HCT116 (cell line): Measurements from ENCODE around the gene LAMA1. TPM values are rescaled to one million over a fixed set of nuclear protein-coding genes. Genes with fewer than 3 reads are reported as not detected.

ENCODE experiments used
- ATAC-seq: fragments of 200-7000 bp; cut with Tn5 transposase; 2 replicates; pipeline ENCODE4 v1.9.1; 2020; ENCODE audit warnings: mild to moderate bottlenecking, moderate library complexity
- BruUV-seq: library from RNA; stranded (reverse); fragments of 400-500 nt; replicated peaks from 2 replicates; lab custom pipeline; 2021; lab: Mats Ljungman, UMichigan
- CTCF ChIA-PET: fragments of 300-600 bp; sonication (Branson Sonifier 250); formaldehyde crosslinking; loops from one replicate; lab custom pipeline; 2021; ENCODE audit warnings: antibody characterized with exemption; lab: Charles Lee
- POLR2A ChIA-PET: fragments of 300-600, 350-600 bp; sonication (Branson Sonifier 250); formaldehyde crosslinking; loops from one replicate; lab custom pipeline; 2021; ENCODE audit warnings: antibody characterized with exemption; lab: Charles Lee
- RAD21 ChIA-PET, 2 experiments: fragments of 300-600 bp; sonication (Branson Sonifier 250); formaldehyde crosslinking; loops; one replicate each; lab custom pipeline; 2023; ENCODE audit warnings: low total read pairs in 2 of 2; ENCODE audit not compliant: uncharacterized antibody in 2 of 2, unreplicated experiment in 2 of 2, low non-redundant PET in 1 of 2; lab: Charles Lee
- DNase-seq: peaks from one replicate; pipeline ENCODE4 v3.0.0-alpha.2; 2010; ENCODE audit warnings: low read depth, low spot score
- H2AFZ ChIP-seq: fragments of 200-600 bp; shearing (Covaris generic), sonication (generic); 2 replicates; pipeline ENCODE4 v1.6.1; 2017; ENCODE audit warnings: low read depth, mixed run types, mixed read lengths, antibody characterized with exemption, low read length; ENCODE audit not compliant: poor library complexity, severe bottlenecking
- H3K27ac ChIP-seq: 2 replicates; pipeline ENCODE4 v1.5.1; 2012; ENCODE audit warnings: low read depth, low read length
- H3K27me3 ChIP-seq: fragments of 200-600 bp; sonication (generic); 2 replicates; pipeline ENCODE4 v1.6.1; 2016; ENCODE audit warnings: mixed run types, low read length, mixed read lengths; ENCODE audit not compliant: insufficient read depth
- H3K36me3 ChIP-seq, 2 experiments: fragments of 200-500 bp in 1 of 2; fragments of 200-600 bp in 1 of 2; sonication (Bioruptor generic) in 1 of 2; sonication (generic) in 1 of 2; 2 replicates each; pipeline versions ENCODE4 v1.5.1 to v1.6.1; 2014 to 2016; ENCODE audit warnings: low read length in 2 of 2, inconsistent platforms in 1 of 2, mixed read lengths in 1 of 2, mixed run types in 1 of 2; ENCODE audit not compliant: insufficient read depth in 2 of 2, control insufficient read depth in 1 of 2
- H3K4me1 ChIP-seq, 2 experiments: fragments of 200-600 bp in 1 of 2; sonication (generic) in 1 of 2; 2 replicates each; pipeline versions ENCODE4 v1.5.1 to v1.6.1; 2012 to 2017; ENCODE audit warnings: low read length in 2 of 2, inconsistent platforms in 1 of 2, mild to moderate bottlenecking in 1 of 2, mixed read lengths in 1 of 2, mixed run types in 1 of 2, moderate library complexity in 1 of 2; ENCODE audit not compliant: insufficient read depth in 2 of 2, control insufficient read depth in 1 of 2
- H3K4me2 ChIP-seq: fragments of 200-600 bp; sonication (generic); 2 replicates; pipeline ENCODE4 v1.6.1; 2017; ENCODE audit warnings: mixed run types, low read length, mixed read lengths
- H3K4me3 ChIP-seq, 2 experiments: fragments of 200-600 bp in 1 of 2; sonication (generic) in 1 of 2; replicated peaks in 1 of 2; 2 replicates each; pipeline ENCODE4 v1.5.1; 2011 to 2016; ENCODE audit warnings: low read length in 2 of 2, control low read depth in 1 of 2, low read depth in 1 of 2, mild to moderate bottlenecking in 1 of 2, mixed read lengths in 1 of 2, mixed run types in 1 of 2
- H3K79me2 ChIP-seq: fragments of 200-600 bp; sonication (generic); 2 replicates; pipeline ENCODE4 v1.6.1; 2017; ENCODE audit warnings: mild to moderate bottlenecking, mixed run types, low read length, moderate library complexity, mixed read lengths; ENCODE audit not compliant: insufficient read depth
- H3K9ac ChIP-seq: fragments of 200-600 bp; sonication (generic); 2 replicates; pipeline ENCODE4 v1.6.1; 2016; ENCODE audit warnings: low read length, mixed read lengths
- H3K9me2 ChIP-seq: fragments of 200-600 bp; sonication (generic), shearing (Covaris generic); 2 replicates; pipeline ENCODE4 v1.6.1; 2017; ENCODE audit warnings: mixed run types, mild to moderate bottlenecking, moderate library complexity; ENCODE audit not compliant: insufficient read depth
- H3K9me3 ChIP-seq, 2 experiments: fragments of 200-500 bp in 1 of 2; fragments of 200-600 bp in 1 of 2; sonication (Bioruptor generic) in 1 of 2; sonication (generic) in 1 of 2; 2 replicates each; pipeline ENCODE4 v1.6.1; 2014 to 2017; ENCODE audit warnings: low read length in 2 of 2, mixed read lengths in 2 of 2, inconsistent platforms in 1 of 2, low read depth in 1 of 2, mild to moderate bottlenecking in 1 of 2, mixed run types in 1 of 2, moderate library complexity in 1 of 2; ENCODE audit not compliant: control insufficient read depth in 1 of 2, insufficient read depth in 1 of 2
- H4K20me1 ChIP-seq: fragments of 200-600 bp; sonication (generic), shearing (Covaris generic); 2 replicates; pipeline ENCODE4 v1.6.1; 2017; ENCODE audit warnings: mixed run types, mild to moderate bottlenecking, moderate library complexity; ENCODE audit not compliant: insufficient read depth
- CEBPB ChIP-seq: IDR thresholded peaks from 2 replicates; pipeline ENCODE4 v1.6.1; 2012; ENCODE audit warnings: low read depth
- EGR1 ChIP-seq: IDR thresholded peaks from 2 replicates; pipeline ENCODE4 v1.6.1; 2012; ENCODE audit warnings: low read depth
- EZH2 ChIP-seq: fragments of 200-600 bp; sonication (generic); IDR thresholded peaks from 2 replicates; pipeline ENCODE4 v1.6.1; 2017; ENCODE audit warnings: antibody characterized with exemption, mixed run types
- MAX ChIP-seq: IDR thresholded peaks from 2 replicates; pipeline ENCODE4 v1.6.1; 2012
- POLR2A ChIP-seq: IDR thresholded peaks from 2 replicates; pipeline ENCODE4 v1.7.0; 2011; ENCODE audit warnings: borderline replicate concordance; ENCODE audit not compliant: insufficient read depth, insufficient read length; ENCODE audit errors: extremely low read depth
- POLR2AphosphoS5 ChIP-seq: IDR thresholded peaks from 2 replicates; pipeline ENCODE4 v1.6.1; 2011; ENCODE audit warnings: mild to moderate bottlenecking, low read depth, low read length, moderate library complexity
- SIN3A ChIP-seq: IDR thresholded peaks from 2 replicates; pipeline ENCODE4 v1.6.1; 2012; ENCODE audit warnings: low read depth
- SP1 ChIP-seq: IDR thresholded peaks from 2 replicates; pipeline ENCODE4 v1.6.1; 2012; ENCODE audit warnings: low read depth
- SRF ChIP-seq: IDR thresholded peaks from 2 replicates; pipeline ENCODE4 v1.6.1; 2012; ENCODE audit warnings: low read depth
- YY1 ChIP-seq: IDR thresholded peaks from 2 replicates; pipeline ENCODE4 v1.6.1; 2011; ENCODE audit warnings: low read length, low read depth, moderate library complexity, mild to moderate bottlenecking; ENCODE audit not compliant: insufficient replicate concordance; ENCODE audit errors: extremely low read depth
- ZNF274 ChIP-seq: fragments of 200-500 bp; sonication (Bioruptor generic); IDR thresholded peaks from 2 replicates; pipeline ENCODE4 v1.6.1; 2014; ENCODE audit warnings: mild to moderate bottlenecking, low read depth, low read length, inconsistent platforms
- intact Hi-C: fragments of 100-400 bp; cut with micrococcal nuclease; formaldehyde crosslinking; loops from 2 replicates; pipeline ENCODE4 v1.10.0; 2022
- total RNA-seq: library from RNA; stranded (reverse); gene quantifications from one replicate; pipeline ENCODE4 v1.2.1, GENCODE V29; 2021; ENCODE audit not compliant: unreplicated experiment

The LAMA1 gene
- total RNA-seq, 1 experiment from 2014 or later: 0.05 TPM

DNA sequence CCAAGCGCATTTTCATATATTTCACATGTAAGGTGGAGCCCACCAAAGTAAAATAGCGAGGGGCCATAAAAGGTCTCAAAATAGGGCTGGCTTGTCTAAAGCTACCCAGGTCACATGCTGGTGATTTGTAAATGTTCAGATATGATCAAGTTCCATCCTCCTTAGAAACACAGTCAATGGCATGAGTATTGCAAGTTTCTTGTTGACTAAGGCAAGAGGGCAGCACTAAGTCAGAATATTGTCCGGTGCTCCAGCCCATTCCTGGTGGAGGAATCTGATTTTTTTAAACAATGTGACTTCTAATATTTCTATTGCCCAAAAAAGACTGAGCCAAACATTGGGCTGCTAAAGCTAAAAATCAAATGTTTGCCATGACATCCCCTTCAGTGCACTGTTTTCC, 85.1 kb downstream of the LAMA1 start:
- Histone ChIP-seq H4K20me1 (no peaks in the 10 kb centered on the region), H3K27me3 (no peaks in the 10 kb centered on the region), H3K4me1 (no peaks in the 10 kb centered on the region), H3K4me3 (no peak overlapping the region), H3K79me2 (no peaks in the 10 kb centered on the region), H3K27ac (no peak overlapping the region), H3K9ac (no peak overlapping the region), H3K9me2 (no peaks in the 10 kb centered on the region), H3K36me3 (no peaks in the 10 kb centered on the region), H3K4me2 (no peak overlapping the region), H2AFZ (no peak overlapping the region), H3K9me3 (peaks cover 0 to 21% of the 10 kb centered on the region in 2 experiments; a peak in 1 of 4 replicates)
- ChIA-PET RAD21 (no interaction called here), POLR2A (no interaction called here), CTCF (no interaction called here)
- intact Hi-C loops: no loop called here
- no peak for DNase-seq
- BruUV-seq: no TSS peak
- ATAC-seq: no peak
- no peak for TF ChIP-seq EZH2
- no peak for TF ChIP-seq EGR1
- no peak for TF ChIP-seq YY1
- no peak for TF ChIP-seq SRF
- no peak for TF ChIP-seq ZNF274

DNA sequence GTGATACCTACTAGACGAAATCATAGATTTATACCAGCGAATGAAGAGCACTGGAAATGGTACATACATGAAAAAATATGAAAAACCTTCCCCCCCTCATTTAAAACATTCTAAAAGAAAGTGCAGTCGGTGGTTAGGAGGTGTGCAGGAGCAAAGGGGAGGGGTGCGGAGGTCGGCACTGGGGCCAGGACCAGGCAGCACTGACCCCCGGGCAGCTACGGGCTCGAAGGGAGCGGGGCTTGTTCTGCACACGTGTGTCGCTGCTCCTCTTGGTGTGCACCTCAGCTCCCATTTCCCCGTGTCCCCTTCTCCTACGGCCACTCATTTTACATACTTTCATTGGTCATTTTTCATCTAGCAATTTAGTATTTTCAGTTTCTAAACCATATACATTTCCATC, 89.0 kb downstream of the LAMA1 start:
- Histone ChIP-seq H3K4me3 (no peak overlapping the region), H3K9me2 (no peaks in the 10 kb centered on the region), H3K9me3 (peaks cover 0 to 17% of the 10 kb centered on the region in 2 experiments; a peak in 2 of 4 replicates), H3K4me2 (no peak overlapping the region), H3K36me3 (no peaks in the 10 kb centered on the region), H4K20me1 (no peaks in the 10 kb centered on the region), H3K27me3 (no peaks in the 10 kb centered on the region), H3K4me1 (no peaks in the 10 kb centered on the region), H3K79me2 (no peaks in the 10 kb centered on the region), H3K9ac (no peak overlapping the region), H2AFZ (no peak overlapping the region), H3K27ac (no peak overlapping the region)
- ATAC-seq: no peak
- ChIA-PET CTCF (no interaction called here), POLR2A (no interaction called here), RAD21 (no interaction called here)
- DNase-seq: no peak
- TF ChIP-seq YY1 (no peak), ZNF274 (no peak), MAX (no peak), EGR1 (no peak), CEBPB (no peak), POLR2A (no peak), EZH2 (no peak), SIN3A (no peak), SP1 (no peak), POLR2AphosphoS5 (no peak)
- intact Hi-C loops: no loop called here
- BruUV-seq: no TSS peak
